HK-2 (cell line): ENCODE data around the gene PDP2.

Source experiments
- DNase-seq: peaks from one replicate; pipeline ENCODE4 v3.0.0-alpha.2; 2018; ENCODE audit not compliant: unreplicated experiment

The PDP2 gene

DNA sequence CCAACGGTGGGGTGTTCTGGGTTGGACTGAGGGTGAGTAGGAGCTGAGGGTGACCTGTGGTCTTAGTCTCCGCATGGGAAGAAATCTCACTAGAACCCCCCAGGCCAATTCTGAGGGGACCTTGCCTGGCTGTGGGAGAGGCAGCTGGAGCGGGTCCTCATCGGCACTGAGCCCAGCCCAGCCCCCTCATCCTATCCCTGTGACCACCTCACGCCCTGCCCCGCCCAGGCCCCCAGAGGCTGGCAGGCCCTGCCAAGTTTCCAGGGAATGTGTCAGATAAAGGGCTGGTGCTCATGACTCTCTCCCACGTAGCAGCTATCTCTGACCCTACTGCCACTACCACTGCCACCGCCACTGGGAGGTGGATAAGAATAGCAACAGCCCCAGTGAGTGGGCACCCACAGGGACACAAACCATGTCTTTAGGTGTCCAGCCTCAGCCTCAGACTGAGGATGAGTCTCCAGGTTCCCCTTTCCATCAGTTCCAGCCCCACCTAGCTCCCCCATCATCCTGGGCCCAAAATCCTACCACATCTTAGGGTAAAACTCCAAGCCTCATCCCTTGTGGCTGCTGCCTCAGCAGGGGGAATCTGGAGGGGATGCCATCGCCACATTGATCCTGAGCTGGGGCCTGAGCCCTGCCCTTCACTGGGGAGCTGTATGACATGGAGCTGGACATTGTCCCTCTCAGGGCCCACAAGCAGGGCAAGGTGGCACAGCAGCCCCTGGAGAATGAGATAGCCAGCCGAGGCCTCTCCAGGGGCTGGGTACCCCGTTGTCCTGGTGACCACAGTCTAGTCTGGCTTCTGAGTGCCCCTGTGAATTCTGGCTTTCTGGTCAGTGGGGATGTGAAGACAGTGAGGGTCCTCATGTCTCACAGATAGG lies 23.5 kb downstream of the PDP2 start:
- no peak for DNase-seq

GRCh38 chr16:66904428-66904845 lies 24.1 kb downstream of the PDP2 start:
- DNase-seq, result no peak

DNA sequence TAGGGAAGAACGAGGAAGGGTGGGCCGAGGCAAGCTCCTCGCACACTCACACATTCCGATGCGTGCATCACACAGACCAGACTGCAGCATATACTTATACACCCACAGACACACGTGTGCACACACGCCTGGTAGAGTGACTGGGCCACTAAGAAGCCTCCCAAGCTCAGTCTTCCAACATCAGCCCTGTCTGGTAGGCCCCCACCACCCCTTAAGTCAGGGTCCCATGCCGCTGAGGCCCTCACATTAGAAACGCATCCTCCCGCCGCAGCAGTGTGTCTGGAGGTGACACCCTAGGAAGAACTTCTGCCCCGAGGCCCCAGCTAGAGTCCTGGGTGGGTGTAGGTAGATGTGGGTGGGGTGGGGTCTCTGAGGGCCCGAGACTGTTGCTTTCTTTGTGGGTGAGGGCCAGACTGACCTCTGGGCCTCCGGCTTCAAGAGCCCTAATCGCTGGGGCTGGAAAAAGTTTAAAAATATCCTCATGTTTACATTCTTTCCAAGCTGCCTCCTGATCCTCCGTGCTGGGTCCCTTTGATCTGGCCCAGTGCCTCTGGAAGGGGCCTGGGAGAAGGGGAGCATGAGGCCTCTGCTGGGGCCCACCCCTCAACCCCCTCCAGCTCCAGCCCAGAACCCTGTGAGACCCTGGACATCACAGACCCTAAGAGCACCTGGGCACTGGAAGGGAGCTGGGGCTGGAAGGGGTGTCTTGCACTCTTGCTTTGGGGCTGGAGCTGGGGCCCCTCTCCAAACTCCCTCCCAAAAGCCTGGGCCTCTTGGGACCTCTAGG lies 24.7 kb downstream of the PDP2 start:
- DNase-seq, result no peak

- DNase-seq, result no peak
Observed at GRCh38 chr16:66905633-66906539, 25.6 kb downstream of the PDP2 start.

GRCh38 chr16:66906916-66907836 lies 26.9 kb downstream of the PDP2 start:
- no peak for DNase-seq

- DNase-seq, result no peak
Observed at GRCh38 chr16:66908116-66908515, 27.8 kb downstream of the PDP2 start.

- DNase-seq, result no peak
Observed at GRCh38 chr16:66908762-66909559, 28.6 kb downstream of the PDP2 start.

GRCh38 chr16:66910175-66910940 lies 30.0 kb downstream of the PDP2 start:
- DNase-seq, result no peak

DNA sequence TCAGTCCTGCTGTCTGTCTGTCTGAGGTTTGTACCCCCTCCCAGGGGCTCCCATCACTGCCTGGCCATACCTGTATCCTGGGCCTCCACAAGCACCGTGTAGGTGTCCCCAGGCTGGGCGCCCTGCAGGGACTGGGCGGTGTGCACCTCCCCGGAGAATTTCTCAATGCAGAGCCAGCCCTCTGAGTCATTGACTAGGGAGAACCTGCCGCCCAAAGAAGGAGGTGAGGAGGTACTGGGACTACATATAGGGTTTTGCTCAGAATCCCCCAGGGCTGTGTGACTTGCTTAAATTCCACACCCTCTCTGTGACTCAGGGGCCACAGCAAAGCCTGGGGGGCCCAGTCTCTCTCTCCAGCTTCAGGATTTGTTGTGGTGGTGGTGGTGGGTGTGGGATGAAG lies 30.8 kb downstream of the PDP2 start:
- DNase-seq, result no peak

DNA sequence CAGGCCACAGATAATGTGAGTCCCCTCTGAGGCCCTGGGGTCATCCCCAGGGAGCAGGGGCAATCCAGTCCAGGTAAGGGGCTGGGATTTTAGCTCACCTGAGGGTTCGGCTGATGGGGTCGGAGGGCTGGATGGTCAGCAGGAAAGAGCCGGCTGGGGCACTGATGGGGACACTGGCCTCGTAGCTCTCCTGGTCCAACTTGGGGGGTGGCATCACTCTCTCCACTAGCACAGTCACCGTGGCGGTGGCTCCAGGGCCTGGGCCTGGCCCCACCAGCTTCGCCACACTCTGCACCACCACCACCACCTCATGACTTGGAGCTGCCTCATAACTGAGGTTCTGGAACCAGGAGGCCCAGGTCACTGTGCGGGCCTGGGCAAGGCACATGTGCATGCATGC lies 31.5 kb downstream of the PDP2 start:
- no peak for DNase-seq

DNA sequence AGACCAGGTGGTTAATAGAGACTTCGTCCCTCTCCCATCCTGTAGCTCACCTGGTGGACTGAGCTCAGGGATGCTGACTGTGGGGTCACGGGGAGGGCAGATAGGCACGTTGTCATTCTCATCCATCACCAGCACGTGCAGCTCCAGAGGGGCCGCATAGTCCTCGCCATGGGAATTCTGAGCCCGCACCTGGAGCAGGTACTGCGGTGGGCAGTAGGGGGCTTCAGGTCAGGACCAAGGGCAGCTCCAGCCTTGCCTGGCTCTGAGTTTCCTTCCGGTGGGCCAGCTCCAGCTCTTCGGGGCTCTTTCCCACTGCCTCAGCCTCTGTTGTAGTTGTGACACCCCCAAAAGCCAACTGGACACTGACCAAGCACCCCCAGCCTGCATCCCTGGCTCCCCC lies 32.8 kb downstream of the PDP2 start:
- DNase-seq, result no peak

- DNase-seq, result no peak
Observed at GRCh38 chr16:66913711-66914110, 33.4 kb downstream of the PDP2 start.

DNA sequence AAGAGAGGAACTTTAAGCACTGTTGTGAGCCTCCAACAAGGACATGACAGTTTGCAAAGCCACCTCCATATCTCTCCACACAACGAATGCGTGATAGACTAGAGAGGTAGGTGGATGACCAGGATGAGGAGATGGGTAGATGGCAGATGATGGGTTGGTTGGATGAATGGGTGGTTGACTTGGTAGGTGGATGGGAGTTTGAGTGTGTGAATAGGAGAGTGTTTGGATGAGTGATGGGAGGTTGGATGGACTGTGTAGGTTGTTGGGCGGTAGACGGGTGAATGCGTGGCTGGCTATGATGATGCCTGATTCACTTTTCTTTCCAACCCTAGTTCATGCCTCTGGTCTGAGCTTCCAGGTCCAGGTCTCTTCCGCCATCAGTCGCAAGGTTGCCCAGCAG lies 34.2 kb downstream of the PDP2 start:
- DNase-seq, result no peak

- no peak for DNase-seq
Observed at GRCh38 chr16:66915041-66915440, 34.7 kb downstream of the PDP2 start.

GRCh38 chr16:66916518-66916917 lies 36.2 kb downstream of the PDP2 start:
- DNase-seq, result no peak

DNA sequence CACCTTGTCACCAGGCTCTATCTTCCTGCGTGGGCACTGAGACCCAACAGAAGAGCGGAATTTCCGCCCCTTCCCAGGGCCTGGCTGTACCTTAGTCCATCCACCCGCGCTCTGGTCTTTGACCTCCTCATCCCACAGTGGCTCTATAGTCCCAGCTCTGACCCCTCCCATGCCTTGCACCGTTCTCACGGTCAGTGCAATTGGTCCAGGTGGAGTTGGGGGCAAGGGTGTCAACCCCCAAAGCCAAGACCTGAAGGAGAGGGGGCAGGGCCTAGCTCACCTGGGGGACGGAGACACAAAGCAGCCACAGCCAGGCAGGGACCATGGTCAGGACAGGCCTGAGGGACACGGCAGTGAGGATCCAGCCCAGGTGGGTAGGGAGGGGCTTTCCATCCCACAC lies 37.4 kb downstream of the PDP2 start:
- DNase-seq, result no peak

- DNase-seq, result no peak
Observed at GRCh38 chr16:66918355-66918754, 38.0 kb downstream of the PDP2 start.

DNA sequence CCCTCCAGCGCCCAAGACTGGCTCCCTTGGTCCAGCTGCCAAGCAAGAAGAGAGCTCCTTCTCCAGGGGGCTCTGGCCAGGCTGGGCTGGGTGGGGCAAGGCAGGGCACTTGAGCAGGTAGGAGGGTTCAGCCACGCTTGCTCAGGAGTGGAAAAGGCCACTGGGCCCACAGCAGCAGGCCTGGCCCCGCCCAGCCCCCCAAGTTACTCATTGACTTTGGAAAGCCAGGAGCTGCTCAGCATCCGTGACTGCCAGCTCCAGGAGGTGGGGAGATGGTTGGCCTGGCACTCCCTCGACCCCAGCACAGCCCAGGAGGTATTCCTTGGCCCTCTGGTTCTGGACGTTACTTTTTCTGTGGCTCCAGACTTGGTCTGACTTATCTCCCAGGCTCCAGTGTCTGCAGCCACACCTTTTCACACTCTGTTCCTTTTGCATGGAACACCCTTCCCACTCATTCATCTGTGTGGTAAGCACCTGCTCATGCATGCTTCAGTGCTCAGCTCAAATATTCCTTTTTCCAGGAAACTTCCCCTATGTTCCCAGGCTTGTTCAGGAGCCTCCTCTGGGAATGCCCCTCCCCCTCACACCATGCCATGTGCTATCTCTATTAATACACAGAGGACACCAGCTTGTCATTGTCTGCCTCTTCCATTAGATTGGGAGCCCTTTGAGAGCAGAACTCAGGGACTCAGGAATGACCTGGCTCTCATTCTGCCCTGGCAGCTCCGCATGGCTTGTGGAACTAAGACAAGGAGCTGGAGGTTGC lies 38.7 kb downstream of the PDP2 start, which contains the start of gene CDH16:
CDH16 (minus strand) TSS at position 83 of the 766 bp plus-strand sequence. CDS start 820 bp downstream, outside the sequence.
- DNase-seq, result peak; percentile 84
